Breast epithelium (tissue), 4 donors: ENCODE results near the gene SUPT7L. TPM values are rescaled to one million over a fixed set of nuclear protein-coding genes. Genes with fewer than 3 reads are reported as not detected.
"Not testable (repeated sequence)": the region's sequence is repeated elsewhere in the genome, so short reads cannot be mapped to it uniquely, and the experiment has no call there.

ENCODE experiments used
- DNase-seq, 2 donors: peaks; one replicate each; pipeline ENCODE4 v3.0.0-alpha.2; 2019; ENCODE audit warnings: low spot score in 2 of 2
- H3K27ac ChIP-seq, 2 donors: fragments of 200-600 bp; sonication (generic) in 1 of 2; one replicate each; pipeline ENCODE4 v1.5.1; 2016 to 2019; ENCODE audit warnings: mild to moderate bottlenecking in 1 of 2
- H3K27me3 ChIP-seq, 2 donors: fragments of 200-600 bp; sonication (generic) in 1 of 2; one replicate each; pipeline versions ENCODE4 v1.5.1 to v1.6.0; 2017 to 2019; ENCODE audit warnings: control low read depth in 1 of 2, mild to moderate bottlenecking in 1 of 2
- H3K36me3 ChIP-seq: fragments of 200-600 bp; one replicate; pipeline ENCODE4 v1.5.1; 2019
- H3K4me1 ChIP-seq, 2 donors: fragments of 200-600 bp; sonication (generic); one replicate each; pipeline ENCODE4 v1.5.1; 2016 to 2019; ENCODE audit warnings: control low read depth in 1 of 2
- H3K4me3 ChIP-seq, 3 donors: fragments of 200-600 bp; sonication (generic); 1 replicate in 2 of 3; 2 replicates in 1 of 3; pipeline ENCODE4 v1.5.1; 2016 to 2019; ENCODE audit warnings: mild to moderate bottlenecking in 3 of 3, moderate library complexity in 2 of 3
- H3K9me3 ChIP-seq, 2 donors: fragments of 200-600 bp; sonication (generic) in 1 of 2; one replicate each; pipeline ENCODE4 v1.5.1; 2016 to 2019; ENCODE audit warnings: control low read depth in 1 of 2
- CTCF ChIP-seq, 3 donors: fragments of 450-650 bp; IDR thresholded peaks; one replicate each; pipeline ENCODE4 v1.5.1; 2016 to 2017; ENCODE audit warnings: antibody characterized with exemption in 3 of 3, mild to moderate bottlenecking in 3 of 3, moderate library complexity in 3 of 3
- POLR2A ChIP-seq: fragments of 450-650 bp; IDR thresholded peaks from one replicate; pipeline ENCODE4 v1.6.1; 2016; ENCODE audit warnings: antibody characterized with exemption, mild to moderate bottlenecking, moderate library complexity
- POLR2AphosphoS5 ChIP-seq, 3 donors: sonication (generic); formaldehyde crosslinking; IDR thresholded peaks; one replicate each; pipeline ENCODE4 v1.6.1; 2017; ENCODE audit warnings: antibody characterized with exemption in 3 of 3
- intact Hi-C: fragments of 100-400 bp; cut with DNase I; formaldehyde crosslinking; loops from one replicate; pipeline ENCODE4 v1.15.1; 2023; ENCODE audit warnings: low total_unique reads
- total RNA-seq, 3 donors: library from RNA; depleted of rRNA; stranded (reverse); fragments of >200 nt; gene quantifications; one replicate each; pipeline ENCODE4 v1.1.0, GENCODE V29; 2016

SUPT7L gene
- total RNA-seq, 3 donors from 2014 or later: 21.4 to 34.2 (median 25.9) TPM

DNA sequence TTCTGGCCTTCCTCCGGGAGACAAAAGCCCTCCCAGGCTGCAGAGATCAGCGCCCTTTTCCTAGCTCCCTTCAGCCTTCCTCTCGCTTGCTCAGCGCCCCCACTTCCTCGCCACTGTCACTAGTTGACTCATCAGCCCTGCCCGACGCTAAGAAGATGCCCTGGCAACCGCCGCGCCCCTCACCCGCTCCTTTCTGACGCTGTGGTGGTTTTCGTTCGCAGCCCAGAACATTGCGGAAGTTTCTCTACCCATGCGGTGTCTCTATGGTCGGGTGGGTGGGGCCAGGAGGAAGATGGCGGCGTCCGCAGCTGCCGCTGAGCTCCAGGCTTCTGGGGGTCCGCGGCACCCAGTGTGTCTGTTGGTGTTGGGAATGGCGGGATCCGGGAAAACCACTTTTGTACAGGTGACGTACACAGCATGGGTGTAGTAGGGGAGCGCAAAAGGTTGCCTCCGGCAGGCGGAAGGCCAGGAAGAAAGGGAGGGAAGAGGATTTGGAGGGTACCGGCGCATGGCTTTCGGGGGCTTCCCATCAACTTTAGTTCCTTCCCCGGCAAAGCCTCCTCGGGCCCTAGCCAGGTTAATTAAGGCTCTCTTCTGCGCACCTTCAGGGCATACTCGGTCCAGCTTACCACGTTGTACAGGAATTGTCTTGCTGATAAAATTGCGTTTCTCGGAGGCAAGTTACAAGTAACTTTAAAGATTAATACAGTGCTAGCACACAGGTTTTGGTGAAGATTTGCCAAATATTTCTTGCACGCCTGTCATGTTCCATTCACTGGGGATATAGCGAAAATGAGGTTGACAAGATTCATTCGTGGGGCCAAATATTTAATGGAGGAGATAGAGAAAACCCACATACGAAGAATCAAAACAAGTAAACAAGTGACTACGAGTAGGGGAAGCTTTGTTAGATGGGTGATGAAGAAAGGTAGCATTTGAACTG is 34.4 kb downstream of the SUPT7L start, which contains the start of the genes CCDC121 and GPN1:
TSS of gene CCDC121 (minus strand) at position 246 of the 943 bp plus-strand sequence. CDS start 1,213 bp downstream, outside the sequence.
TSS of gene GPN1 (plus strand) at position 284 of the 943 bp plus-strand sequence. CDS start at position 293, 9 bp downstream.
- Histone ChIP-seq H3K9me3 (no peaks in the 10 kb centered on the region), H3K4me1 (peaks cover 4 to 8% of the 10 kb centered on the region in 2 donors), H3K27me3 (no peaks in the 10 kb centered on the region), H3K27ac (peak within 1 kb of the TSS; percentile 81 to 85), H3K4me3 (peak within 1 kb of the TSS; percentile 76 to 88 (median 86)), H3K36me3 (peaks cover 5% of the 10 kb centered on the region)
- no peak for TF ChIP-seq CTCF (IDR thresholded peaks at IDR 0.05)
- peak; percentile 54 for TF ChIP-seq POLR2A
- peak in 2 of 3 donors; percentile 9 to 69 for TF ChIP-seq POLR2AphosphoS5 (IDR thresholded peaks at IDR 0.05)
- intact Hi-C loops: no loop called here
- peak; percentile 76 to 78 for DNase-seq

GRCh38 chr2:27627963-27628766 is 35.2 kb downstream of the SUPT7L start:
- no peak for TF ChIP-seq POLR2AphosphoS5 (IDR thresholded peaks at IDR 0.05)
- no peak for TF ChIP-seq CTCF (IDR thresholded peaks at IDR 0.05)
- TF ChIP-seq POLR2A: no peak
- peak overlapping the region; percentile 81 to 85 for H3K27ac ChIP-seq
- H3K36me3 ChIP-seq: peaks cover 4% of the 10 kb centered on the region
- intact Hi-C loops: no loop called here
- no peaks in the 10 kb centered on the region for H3K27me3 ChIP-seq
- DNase-seq: no peak
- no peaks in the 10 kb centered on the region for H3K9me3 ChIP-seq
- H3K4me3 ChIP-seq: peak overlapping the region; percentile 76 to 88 (median 86)
- peaks cover 4 to 8% of the 10 kb centered on the region in 2 donors for H3K4me1 ChIP-seq

DNA sequence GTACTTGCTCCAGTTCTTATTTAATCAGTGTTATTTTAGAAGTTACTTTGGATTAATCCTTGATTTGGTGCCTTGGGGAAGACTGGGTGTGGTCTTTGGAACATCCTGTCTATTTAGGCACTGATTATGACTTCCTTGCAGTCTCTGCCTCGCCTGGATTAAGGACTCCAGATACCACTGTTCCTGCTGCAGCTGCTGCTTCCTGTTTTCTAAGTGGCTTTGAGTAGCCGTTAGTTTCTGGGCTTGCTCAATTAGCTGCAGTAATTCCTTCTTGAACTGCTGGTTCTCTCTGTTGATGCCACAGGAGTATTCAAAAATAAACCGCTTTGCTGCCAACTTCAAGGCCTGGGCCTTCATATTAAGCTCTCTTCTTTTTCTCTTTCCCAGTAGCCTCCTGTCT is 36.5 kb downstream of the SUPT7L start:
- peak overlapping the region in 1 of 2 donors; percentile 2 for H3K27ac ChIP-seq
- intact Hi-C loops, DNase-seq, H3K4me1 ChIP-seq, H3K36me3 ChIP-seq, H3K9me3 ChIP-seq, H3K27me3 ChIP-seq, H3K4me3 ChIP-seq: not testable (repeated sequence)

DNA sequence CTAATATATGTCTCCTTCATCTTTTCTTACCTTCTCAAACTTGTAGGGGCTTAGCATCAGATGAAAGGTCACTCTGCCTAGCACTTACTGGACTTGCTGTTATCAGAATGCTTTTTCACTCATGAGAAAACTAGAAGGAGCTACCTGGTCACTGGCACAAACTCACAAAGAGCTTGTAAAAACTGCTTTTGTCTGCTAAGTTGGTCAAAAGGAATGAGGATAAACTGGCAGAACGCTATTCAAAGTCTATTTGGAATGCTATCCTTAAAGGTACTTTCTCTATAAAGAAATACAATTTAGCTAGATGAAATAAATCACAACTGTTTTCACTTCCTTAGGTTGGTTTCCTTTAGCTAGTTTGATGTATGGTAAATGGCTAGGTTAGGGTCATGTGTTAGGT is 37.1 kb downstream of the SUPT7L start:
- intact Hi-C loops, H3K36me3 ChIP-seq, H3K4me3 ChIP-seq, H3K9me3 ChIP-seq, H3K27me3 ChIP-seq, DNase-seq, H3K4me1 ChIP-seq: not testable (repeated sequence)
- peak overlapping the region in 1 of 2 donors; percentile 2 for H3K27ac ChIP-seq

GRCh38 chr2:27624943-27625342 is 38.5 kb downstream of the SUPT7L start:
- no peak for TF ChIP-seq POLR2AphosphoS5 (IDR thresholded peaks at IDR 0.05)
- TF ChIP-seq CTCF (IDR thresholded peaks at IDR 0.05): no peak
- no peak for TF ChIP-seq POLR2A
- intact Hi-C loops: no loop called here
- no peak for DNase-seq
- Histone ChIP-seq H3K4me1 (peaks cover 4 to 6% of the 10 kb centered on the region in 2 donors), H3K9me3 (no peaks in the 10 kb centered on the region), H3K4me3 (no peak overlapping the region), H3K36me3 (no peaks in the 10 kb centered on the region), H3K27ac (no peak overlapping the region), H3K27me3 (no peaks in the 10 kb centered on the region)
